Camera-type eye (tissue), 1 donor: ENCODE results near the gene ZSCAN21. TPM values are rescaled to one million over a fixed set of nuclear protein-coding genes. Genes with fewer than 3 reads are reported as not detected.

ENCODE experiments used
- total RNA-seq: library from RNA; depleted of rRNA; stranded (reverse); fragments of >200 nt; gene quantifications from one replicate; pipeline ENCODE4 v1.2.3, GENCODE V29; 2014

The ZSCAN21 gene
- 19.7 TPM for total RNA-seq

GRCh38 chr7:100049441-100050291, at the start of gene ZSCAN21:
Gene ZSCAN21, plus strand, starts transcription at chr7:100049774. Its CDS starts 7,233 bp downstream, at chr7:100057007.

DNA sequence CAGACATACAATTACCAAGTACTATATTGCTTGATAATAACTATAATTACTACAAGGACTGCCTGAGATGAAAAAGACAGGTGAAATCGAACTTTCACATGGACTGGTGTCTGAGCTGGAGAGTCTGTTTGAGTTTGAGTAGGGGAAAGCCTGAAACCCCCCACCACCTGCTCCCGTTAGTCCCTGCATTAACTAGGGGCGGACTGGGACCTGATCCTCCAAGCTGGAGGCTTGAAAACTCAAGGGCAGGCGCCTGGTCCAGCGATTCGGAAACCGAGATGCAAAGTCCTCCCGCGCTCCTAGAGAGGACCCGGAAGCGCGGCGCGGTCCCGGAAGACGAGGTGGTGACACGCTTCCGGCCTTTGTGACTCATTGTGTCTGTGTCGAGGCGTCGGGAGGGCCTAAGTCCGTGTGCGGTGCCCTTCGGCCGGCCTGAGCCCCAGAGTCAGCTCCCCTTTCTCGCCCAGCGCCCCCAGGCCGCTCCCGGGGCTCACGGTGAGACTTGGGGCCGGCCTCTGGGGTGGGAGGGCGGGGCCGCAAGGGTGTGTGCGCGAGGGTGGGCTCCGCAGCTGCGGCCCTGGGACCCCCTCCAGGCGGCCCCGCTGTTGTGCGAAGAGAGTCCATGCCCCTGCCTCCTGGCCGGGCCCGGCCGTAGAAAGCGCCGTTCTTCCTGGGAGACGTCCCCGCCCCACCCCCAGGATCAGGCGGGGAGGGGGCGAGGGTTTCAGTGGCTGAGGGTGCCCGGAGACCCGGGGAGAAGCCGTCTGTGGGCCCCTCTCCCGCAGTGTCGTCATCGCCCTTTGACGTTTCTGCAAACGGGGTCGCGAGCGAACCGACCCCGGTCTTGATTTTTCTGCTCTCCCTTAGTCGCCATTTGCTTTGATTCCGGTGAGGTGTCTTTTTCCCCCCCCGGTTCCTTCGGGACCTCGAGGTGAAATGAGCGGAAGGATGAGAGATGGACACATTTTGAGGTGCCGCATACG, 34.1 kb upstream of the ZSCAN21 start, which contains the start of gene ZKSCAN1:
Gene ZKSCAN1 (plus strand): TSS at position 365 of the 983 bp plus-strand sequence. CDS start 7,911 bp downstream, outside the sequence.

DNA sequence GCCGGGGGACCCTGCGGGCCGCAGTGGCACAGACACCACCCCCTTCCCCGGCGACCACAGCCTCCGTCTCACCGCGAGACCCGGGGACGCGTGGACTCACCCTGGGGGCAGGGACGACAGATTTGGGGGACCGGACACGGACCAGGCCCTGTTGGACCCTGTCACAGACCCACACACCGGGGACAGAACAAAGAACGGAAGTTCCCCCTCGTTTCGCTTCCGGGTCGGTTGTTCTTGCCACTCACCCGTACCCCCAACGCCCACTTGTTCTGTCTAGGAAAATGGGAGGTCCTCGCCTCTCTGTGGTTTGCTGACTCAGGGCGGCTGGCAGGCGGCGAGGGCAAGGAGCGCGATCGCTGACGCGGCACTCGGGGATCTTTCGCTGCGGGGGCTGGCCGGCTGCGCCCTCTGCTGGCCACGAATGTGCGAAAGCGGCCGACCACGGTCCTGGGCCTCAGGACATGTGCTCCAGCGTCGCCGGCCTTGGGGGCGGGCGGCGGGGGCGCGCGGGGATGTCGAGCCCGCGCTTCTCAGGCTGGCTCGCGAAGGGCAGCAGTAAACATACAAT, 32.0 kb downstream of the ZSCAN21 start, which contains the start of gene ZNF3:
Gene ZNF3 (minus strand): TSS at position 189 of the 568 bp plus-strand sequence. CDS start 4,366 bp downstream, outside the sequence.

DNA sequence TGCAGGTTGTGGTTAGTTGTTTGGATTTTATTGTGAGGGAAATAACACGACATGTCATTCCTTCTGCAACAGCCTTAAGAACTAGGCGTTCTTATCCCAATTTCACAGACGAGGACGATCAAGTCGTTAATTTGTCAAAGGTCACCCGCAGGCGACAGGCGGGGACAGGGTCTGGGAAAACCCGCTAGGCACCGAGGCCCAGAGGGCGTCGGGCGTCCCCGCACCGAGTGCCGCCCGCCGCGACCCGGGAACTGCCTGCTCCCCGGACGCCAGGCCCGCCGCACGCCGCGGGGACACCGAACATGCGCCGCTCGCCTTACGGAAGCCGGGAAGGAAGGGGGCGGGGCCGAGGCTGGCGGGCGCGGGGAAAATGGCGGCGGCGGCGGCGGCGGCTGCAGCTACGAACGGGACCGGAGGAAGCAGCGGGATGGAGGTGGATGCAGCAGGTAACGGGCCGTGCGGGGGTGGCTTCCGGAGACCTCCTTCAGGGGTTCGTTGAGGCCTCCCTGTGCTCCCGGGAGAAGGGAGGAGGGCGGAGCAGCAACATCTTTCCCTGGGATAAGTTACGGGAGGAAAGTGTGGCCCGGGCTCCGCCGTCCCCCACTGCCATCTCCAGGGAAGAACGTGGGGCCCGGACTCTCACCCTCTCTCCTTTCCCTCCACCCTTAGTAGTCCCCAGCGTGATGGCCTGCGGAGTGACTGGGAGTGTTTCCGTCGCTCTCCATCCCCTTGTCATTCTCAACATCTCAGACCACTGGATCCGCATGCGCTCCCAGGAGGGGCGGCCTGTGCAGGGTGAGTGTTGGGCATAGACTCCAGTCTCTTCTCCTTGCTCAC, 39.3 kb downstream of the ZSCAN21 start, which contains the start of gene COPS6:
Gene COPS6 (plus strand): TSS at position 349 of the 837 bp plus-strand sequence. CDS start 22 bp downstream, at position 371.

GRCh38 chr7:100101016-100101862, 51.7 kb downstream of the ZSCAN21 start, which contains the start of the genes AP4M1 and MCM7:
Gene AP4M1, plus strand, starts transcription at chr7:100101643. Its CDS starts 72 bp downstream, at chr7:100101715.
Gene MCM7, minus strand, starts transcription at chr7:100101397. Its CDS starts 103 bp downstream, at chr7:100101294.

Other genes with a start within 250 kb of the ZSCAN21 start
- gene CYP3A43, start 221.8 kb upstream of the ZSCAN21 start, total RNA-seq, result not detected
- gene OR2AE1, start 172.7 kb upstream of the ZSCAN21 start, total RNA-seq, result not detected
- 38.9 TPM for gene TRIM4, start 130.2 kb upstream of the ZSCAN21 start, total RNA-seq
- not detected for gene GJC3, start 120.2 kb upstream of the ZSCAN21 start, total RNA-seq
- 15.0 TPM for gene AZGP1, start 73.7 kb upstream of the ZSCAN21 start, total RNA-seq
- 77.0 TPM for gene ZKSCAN1, start 34.2 kb upstream of the ZSCAN21 start, total RNA-seq
- gene ZNF3, start 31.9 kb downstream of the ZSCAN21 start, total RNA-seq, result 61.1 TPM
- 53.1 TPM for gene COPS6, start 39.2 kb downstream of the ZSCAN21 start, total RNA-seq
- gene MCM7, start 51.6 kb downstream of the ZSCAN21 start, total RNA-seq, result 84.2 TPM
- 31.1 TPM for gene AP4M1, start 51.9 kb downstream of the ZSCAN21 start, total RNA-seq
- 70.6 TPM for gene TAF6, start 69.6 kb downstream of the ZSCAN21 start, total RNA-seq
- gene CNPY4, start 69.9 kb downstream of the ZSCAN21 start, total RNA-seq, result 36.2 TPM
- 3.1 TPM for gene MBLAC1, start 77.2 kb downstream of the ZSCAN21 start, total RNA-seq
- gene LAMTOR4, start 99.1 kb downstream of the ZSCAN21 start, total RNA-seq, result 77.6 TPM
- 13.5 TPM for gene TRAPPC14, start 108.9 kb downstream of the ZSCAN21 start, total RNA-seq
- 5.1 TPM for gene GAL3ST4, start 118.8 kb downstream of the ZSCAN21 start, total RNA-seq
- 28.8 TPM for gene GPC2, start 127.6 kb downstream of the ZSCAN21 start, total RNA-seq
- gene STAG3, start 128.1 kb downstream of the ZSCAN21 start, total RNA-seq, result 0.55 TPM
- gene PVRIG, start 170.2 kb downstream of the ZSCAN21 start, total RNA-seq, result 0.33 TPM